Heart left ventricle (tissue), 13 donors: ENCODE results near the gene PCNX4.

Experiments used
- CTCF ChIP-seq, 12 donors: fragments of 200-600 bp; sonication (generic) in 4 of 12; IDR thresholded peaks; one replicate each; pipeline versions ENCODE4 v1.5.0 to v1.8.0; 2018 to 2022; ENCODE audit warnings: antibody characterized with exemption in 12 of 12, mild to moderate bottlenecking in 5 of 12
- POLR2A ChIP-seq, 2 donors: fragments of 450-650 bp; IDR thresholded peaks; one replicate each; pipeline ENCODE4 v1.6.1; 2017; ENCODE audit warnings: antibody characterized with exemption in 2 of 2, mild to moderate bottlenecking in 2 of 2, moderate library complexity in 2 of 2
- donor health status: ischemic (EF 13 %, LVEDD 7.1; RV severe dilation, severe dysfunction).
- donor health status: DM: no; HTN: yes; CAD: no.
- donor health status: DM: no; HTN: no; CAD: no.
- donor health status: ischemic (EF 25% LVEDD 6.9; RV normal size, moderate dysfunction).
- donor health status: ischemic (EF 25% LVEDD 5.7; RV mildly dilated, moderate dysfunction).
- donor health status: ischemic (EF 35%, LVEDD 5.7; RV mildly dilated, moderate dysfunction).
- donor health status: nonischemic (EF 11% LVEDD 7.7; RV severe dilation, severe dysfunction).
- donor health status: DM: yes; HTN: yes; CAD: no.
- donor health status: PGD.
- donor health status: ischemic (EF 29% LVEDD 5.4; RV normal size, mild dysfunction).
- donor health status: nonischemic (EF 23%, LVEDD 6.1; RV moderate dilation, normal function).

- TF ChIP-seq CTCF (IDR thresholded peaks at IDR 0.05) (no peak), POLR2A (IDR thresholded peaks at IDR 0.05) (no peak)
Observed at GRCh38 chr14:60171690-60172089, 80.0 kb downstream of the PCNX4 start.
